ENCODE results near the gene MRPL45. TPM values are rescaled to one million over a fixed set of nuclear protein-coding genes. Genes with fewer than 3 reads are reported as not detected.
"Not testable (repeated sequence)": the region's sequence is repeated elsewhere in the genome, so short reads cannot be mapped to it uniquely, and the experiment has no call there.

MRPL45 gene
- 78.1 and 86.0 TPM in 2 replicates for polyA plus RNA-seq (2011; rRNA removed)
- polyA minus RNA-seq (2011; rRNA and poly(A)+ RNA removed), result 37.4 and 39.3 TPM in 2 replicates

GRCh38 chr17:38296834-38297517 lies at the start of gene MRPL45:
TSS of gene MRPL45 (plus strand) at chr17:38297168. CDS start at chr17:38297184, 16 bp downstream.
- peak; percentile 95 for DNase-seq (ENCODE audit: low read depth, low spot score)
- not testable (repeated sequence) for H3K9me3 ChIP-seq (ENCODE audit: control insufficient read depth, insufficient read depth, low read length); H3K27me3 ChIP-seq (ENCODE audit: control insufficient read depth, insufficient read depth, low read length)
- H3K27ac ChIP-seq (ENCODE audit: low read depth, low read length), result peak within 1 kb of the TSS; percentile 47
- peak within 1 kb of the TSS; percentile 70 for H3K4me3 ChIP-seq (ENCODE audit: low read depth, low read length)
- CTCF ChIA-PET, result interaction anchor here (0.7 kb wide), 1 partner anchor 25 kb away, joined by 4 read pairs; no protein-coding TSS in a partner anchor
- POLR2A ChIA-PET, result interaction anchor here (0.6 to 1.0 kb wide), 3 partner anchors 28 to 168 kb away, joined by 3 read pairs; partner anchors contain the start of gene SOCS7

- POLR2A ChIA-PET; H3K4me3 ChIP-seq (ENCODE audit: low read depth, low read length); H3K27me3 ChIP-seq (ENCODE audit: control insufficient read depth, insufficient read depth, low read length); CTCF ChIA-PET; DNase-seq (ENCODE audit: low read depth, low spot score); H3K9me3 ChIP-seq (ENCODE audit: control insufficient read depth, insufficient read depth, low read length); H3K27ac ChIP-seq (ENCODE audit: low read depth, low read length): not testable (repeated sequence)
Observed at GRCh38 chr17:38253191-38253590, 43.8 kb upstream of the MRPL45 start.

- CTCF ChIA-PET; H3K4me3 ChIP-seq (ENCODE audit: low read depth, low read length); POLR2A ChIA-PET; DNase-seq (ENCODE audit: low read depth, low spot score); H3K27ac ChIP-seq (ENCODE audit: low read depth, low read length); H3K27me3 ChIP-seq (ENCODE audit: control insufficient read depth, insufficient read depth, low read length); H3K9me3 ChIP-seq (ENCODE audit: control insufficient read depth, insufficient read depth, low read length): not testable (repeated sequence)
Observed at GRCh38 chr17:38254357-38254756, 42.6 kb upstream of the MRPL45 start.

- H3K27me3 ChIP-seq (ENCODE audit: control insufficient read depth, insufficient read depth, low read length); POLR2A ChIA-PET; H3K9me3 ChIP-seq (ENCODE audit: control insufficient read depth, insufficient read depth, low read length); H3K27ac ChIP-seq (ENCODE audit: low read depth, low read length): not testable (repeated sequence)
- CTCF ChIA-PET, result interaction anchor here (0.5 kb wide), 1 partner anchor 31 kb away, joined by 3 read pairs; no protein-coding TSS in a partner anchor
- H3K4me3 ChIP-seq (ENCODE audit: low read depth, low read length), result peak overlapping the region; percentile 48
- peak; percentile 33 for DNase-seq (ENCODE audit: low read depth, low spot score)
Observed at GRCh38 chr17:38257013-38257621, 39.9 kb upstream of the MRPL45 start.

- POLR2A ChIA-PET; H3K9me3 ChIP-seq (ENCODE audit: control insufficient read depth, insufficient read depth, low read length); H3K4me3 ChIP-seq (ENCODE audit: low read depth, low read length); H3K27ac ChIP-seq (ENCODE audit: low read depth, low read length); DNase-seq (ENCODE audit: low read depth, low spot score); CTCF ChIA-PET; H3K27me3 ChIP-seq (ENCODE audit: control insufficient read depth, insufficient read depth, low read length): not testable (repeated sequence)
Observed at GRCh38 chr17:38265974-38266506, 30.9 kb upstream of the MRPL45 start.

- CTCF ChIA-PET, result not testable (repeated sequence)
Observed at GRCh38 chr17:38266571-38266970, 30.4 kb upstream of the MRPL45 start.

GRCh38 chr17:38268138-38268537 lies 28.8 kb upstream of the MRPL45 start:
- H3K4me3 ChIP-seq (ENCODE audit: low read depth, low read length); POLR2A ChIA-PET; CTCF ChIA-PET; H3K9me3 ChIP-seq (ENCODE audit: control insufficient read depth, insufficient read depth, low read length); DNase-seq (ENCODE audit: low read depth, low spot score); H3K27me3 ChIP-seq (ENCODE audit: control insufficient read depth, insufficient read depth, low read length); H3K27ac ChIP-seq (ENCODE audit: low read depth, low read length): not testable (repeated sequence)

More at GRCh38 chr17:38266571-38266970, 30.4 kb upstream of the MRPL45 start:
- H3K27ac ChIP-seq (ENCODE audit: low read depth, low read length); DNase-seq (ENCODE audit: low read depth, low spot score); H3K9me3 ChIP-seq (ENCODE audit: control insufficient read depth, insufficient read depth, low read length); H3K27me3 ChIP-seq (ENCODE audit: control insufficient read depth, insufficient read depth, low read length); POLR2A ChIA-PET; H3K4me3 ChIP-seq (ENCODE audit: low read depth, low read length): not testable (repeated sequence)

- H3K4me3 ChIP-seq (ENCODE audit: low read depth, low read length); POLR2A ChIA-PET; H3K9me3 ChIP-seq (ENCODE audit: control insufficient read depth, insufficient read depth, low read length); CTCF ChIA-PET; H3K27me3 ChIP-seq (ENCODE audit: control insufficient read depth, insufficient read depth, low read length); H3K27ac ChIP-seq (ENCODE audit: low read depth, low read length); DNase-seq (ENCODE audit: low read depth, low spot score): not testable (repeated sequence)
Observed at GRCh38 chr17:38269045-38269444, 27.9 kb upstream of the MRPL45 start.

- CTCF ChIA-PET; H3K27ac ChIP-seq (ENCODE audit: low read depth, low read length); H3K4me3 ChIP-seq (ENCODE audit: low read depth, low read length); DNase-seq (ENCODE audit: low read depth, low spot score); H3K27me3 ChIP-seq (ENCODE audit: control insufficient read depth, insufficient read depth, low read length); H3K9me3 ChIP-seq (ENCODE audit: control insufficient read depth, insufficient read depth, low read length); POLR2A ChIA-PET: not testable (repeated sequence)
Observed at GRCh38 chr17:38269552-38269951, 27.4 kb upstream of the MRPL45 start.

- H3K4me3 ChIP-seq (ENCODE audit: low read depth, low read length); POLR2A ChIA-PET; CTCF ChIA-PET; H3K9me3 ChIP-seq (ENCODE audit: control insufficient read depth, insufficient read depth, low read length); H3K27me3 ChIP-seq (ENCODE audit: control insufficient read depth, insufficient read depth, low read length); DNase-seq (ENCODE audit: low read depth, low spot score); H3K27ac ChIP-seq (ENCODE audit: low read depth, low read length): not testable (repeated sequence)
Observed at GRCh38 chr17:38285994-38286393, 11.0 kb upstream of the MRPL45 start.

- H3K27me3 ChIP-seq (ENCODE audit: control insufficient read depth, insufficient read depth, low read length); DNase-seq (ENCODE audit: low read depth, low spot score); H3K9me3 ChIP-seq (ENCODE audit: control insufficient read depth, insufficient read depth, low read length); CTCF ChIA-PET; POLR2A ChIA-PET: not testable (repeated sequence)
- Histone ChIP-seq H3K27ac (ENCODE audit: low read depth, low read length) (peak overlapping the region; percentile 11), H3K4me3 (ENCODE audit: low read depth, low read length) (peak overlapping the region; percentile 21; the same call in 1 of the 2 replicates)
Observed at GRCh38 chr17:38286501-38287091, 10.4 kb upstream of the MRPL45 start.

Data from AG04450 (cell line).